ENCODE data around the gene EHBP1. TPM values are rescaled to one million over a fixed set of nuclear protein-coding genes. Genes with fewer than 3 reads are reported as not detected.

The EHBP1 gene
- total and polyA plus RNA-seq, 7 donors, result 3.9 to 20.2 (median 14.3) TPM

- ATAC-seq, result no peak
- Histone ChIP-seq H3K9me3 (no peaks in the 10 kb centered on the region), H3K27ac (no peak overlapping the region), H3K4me1 (no peaks in the 10 kb centered on the region), H3K4me3 (no peak overlapping the region), H3K27me3 (ENCODE audit: insufficient read depth in 3 of 3, low read length in 2 of 3) (no peaks in the 10 kb centered on the region), H3K36me3 (ENCODE audit: insufficient read depth in 1 of 2, low read depth in 1 of 2) (no peaks in the 10 kb centered on the region)
- no peak for TF ChIP-seq CTCF (IDR thresholded peaks at IDR 0.05)
- 79 to 82% (median 82%) methylated on average over 6 of the region's 6 CpGs for WGBS, 3 donors
- DNase-seq, result no peak
- intact Hi-C loops (cut with DNase I), result no loop called here
These were observed 107.7 kb downstream of the EHBP1 start for GRCh38 chr2:62812921-62813825.

GRCh38 chr2:62814123-62814522, 108.6 kb downstream of the EHBP1 start:
- no peak overlapping the region for H3K27ac ChIP-seq
- no peaks in the 10 kb centered on the region for H3K36me3 ChIP-seq (ENCODE audit: insufficient read depth in 1 of 2, low read depth in 1 of 2)
- DNase-seq, result no peak
- TF ChIP-seq CTCF (IDR thresholded peaks at IDR 0.05), result no peak
- H3K4me3 ChIP-seq, result no peak overlapping the region
- ATAC-seq, result no peak
- H3K4me1 ChIP-seq, result no peaks in the 10 kb centered on the region
- H3K9me3 ChIP-seq, result no peaks in the 10 kb centered on the region
- H3K27me3 ChIP-seq (ENCODE audit: insufficient read depth in 3 of 3, low read length in 2 of 3), result no peaks in the 10 kb centered on the region
- intact Hi-C loops (cut with DNase I), result no loop called here

GRCh38 chr2:62817348-62817747, 111.8 kb downstream of the EHBP1 start:
- DNase-seq, result no peak
- H3K27ac ChIP-seq, result no peak overlapping the region
- H3K27me3 ChIP-seq (ENCODE audit: insufficient read depth in 3 of 3, low read length in 2 of 3), result no peaks in the 10 kb centered on the region
- H3K9me3 ChIP-seq, result no peaks in the 10 kb centered on the region
- no peak for ATAC-seq
- WGBS, 3 donors, result 75 to 89% (median 78%) methylated on average over 1 of the region's 1 CpG
- H3K4me3 ChIP-seq, result no peak overlapping the region
- intact Hi-C loops (cut with DNase I), result no loop called here
- TF ChIP-seq CTCF (IDR thresholded peaks at IDR 0.05), result no peak
- no peaks in the 10 kb centered on the region for H3K36me3 ChIP-seq (ENCODE audit: insufficient read depth in 1 of 2, low read depth in 1 of 2)
- H3K4me1 ChIP-seq, result no peaks in the 10 kb centered on the region

GRCh38 chr2:62817995-62818713, 112.6 kb downstream of the EHBP1 start:
- intact Hi-C loops (cut with DNase I), result no loop called here
- no peaks in the 10 kb centered on the region for H3K4me1 ChIP-seq
- 94 to 98% (median 98%) methylated on average over 2 of the region's 2 CpGs for WGBS, 3 donors
- H3K27ac ChIP-seq, result no peak overlapping the region
- no peak for DNase-seq
- no peaks in the 10 kb centered on the region for H3K9me3 ChIP-seq
- H3K4me3 ChIP-seq, result no peak overlapping the region
- no peaks in the 10 kb centered on the region for H3K36me3 ChIP-seq (ENCODE audit: insufficient read depth in 1 of 2, low read depth in 1 of 2)
- no peaks in the 10 kb centered on the region for H3K27me3 ChIP-seq (ENCODE audit: insufficient read depth in 3 of 3, low read length in 2 of 3)
- no peak for ATAC-seq
- TF ChIP-seq CTCF (IDR thresholded peaks at IDR 0.05), result no peak
